ENCODE measurements around the gene CDK5R2. TPM values are rescaled to one million over a fixed set of nuclear protein-coding genes. Genes with fewer than 3 reads are reported as not detected.

The CDK5R2 gene
- total RNA-seq, 1 donor from 2014 or later = not detected

GRCh38 chr2:219001577-219002394, 42.3 kb downstream of the CDK5R2 start:
- no peak for DNase-seq (ENCODE audit: low spot score)

GRCh38 chr2:219002395-219003266, 43.2 kb downstream of the CDK5R2 start:
- no peak for DNase-seq (ENCODE audit: low spot score)

DNA sequence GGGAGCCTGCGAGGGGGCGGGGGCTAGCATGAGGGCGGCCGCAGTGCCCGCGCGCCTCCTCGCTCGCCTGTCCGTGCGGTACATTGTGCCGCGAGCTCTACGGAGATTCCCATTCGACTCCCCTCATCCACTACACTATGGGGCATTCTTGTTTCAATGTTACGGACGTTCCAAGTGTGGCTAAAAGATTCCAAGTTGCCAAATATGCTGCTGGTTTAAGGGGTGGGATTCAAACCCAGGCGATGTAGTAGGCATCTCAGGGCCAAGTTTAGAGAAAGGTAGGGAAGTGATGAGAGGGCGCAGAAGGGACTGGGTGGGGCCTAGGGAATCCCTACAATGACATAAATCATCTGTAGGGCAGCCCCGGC, 43.8 kb downstream of the CDK5R2 start:
- DNase-seq (ENCODE audit: low spot score) = no peak

GRCh38 chr2:219003979-219004378, 44.5 kb downstream of the CDK5R2 start:
- no peak for DNase-seq (ENCODE audit: low spot score)

GRCh38 chr2:219009294-219009693, 49.8 kb downstream of the CDK5R2 start:
- DNase-seq (ENCODE audit: low spot score) = no peak

- no peak for DNase-seq (ENCODE audit: low spot score)
Measured at GRCh38 chr2:219010162-219010756, 50.8 kb downstream of the CDK5R2 start.

- no peak for DNase-seq (ENCODE audit: low spot score)
Measured at GRCh38 chr2:219010873-219011272, 51.4 kb downstream of the CDK5R2 start.

Small RNAs within 50 kb of the gene (microRNA-seq; reads per million reads assigned to microRNA genes)
- 734 reads per million, percentile 74 among the genes with 10 or more reads in this experiment for gene MIR375 (ENCODE audit: borderline number of aligned reads)

Other genes starting within 250 kb of the CDK5R2 start
- 23.6 TPM for gene TTLL4, start 248.8 kb upstream of the CDK5R2 start, total RNA-seq
- gene CYP27A1, start 177.5 kb upstream of the CDK5R2 start, total RNA-seq = 20.5 TPM
- not detected for gene PRKAG3, start 127.9 kb upstream of the CDK5R2 start, total RNA-seq
- gene WNT6, start 99.9 kb upstream of the CDK5R2 start, total RNA-seq = 0.90 TPM
- not detected for gene WNT10A, start 78.8 kb upstream of the CDK5R2 start, total RNA-seq
- gene FEV, start 25.5 kb downstream of the CDK5R2 start, total RNA-seq = not detected
- gene CRYBA2, start 33.8 kb downstream of the CDK5R2 start, total RNA-seq = not detected
- gene CFAP65, start 81.8 kb downstream of the CDK5R2 start, total RNA-seq = not detected
- gene IHH, start 101.3 kb downstream of the CDK5R2 start, total RNA-seq = 0.26 TPM
- gene NHEJ1, start 201.1 kb downstream of the CDK5R2 start, total RNA-seq = 13.8 TPM
- gene SLC23A3, start 210.4 kb downstream of the CDK5R2 start, total RNA-seq = 0.93 TPM
- gene CNPPD1, start 217.3 kb downstream of the CDK5R2 start, total RNA-seq = 82.8 TPM
- 68.1 TPM for gene RETREG2, start 218.6 kb downstream of the CDK5R2 start, total RNA-seq
- gene ZFAND2B, start 247.1 kb downstream of the CDK5R2 start, total RNA-seq = 31.3 TPM